GM12874 (cell line): ENCODE results near the gene SPRN.

Source experiments
- CTCF ChIP-seq: IDR thresholded peaks from 2 replicates; pipeline ENCODE4 v1.5.1; 2011; ENCODE audit warnings: low read depth, mild to moderate bottlenecking, control low read depth, low read length, moderate library complexity; ENCODE audit not compliant: insufficient read depth

Gene SPRN

GRCh38 chr10:133381036-133381435 is 43.4 kb downstream of the SPRN start:
- TF ChIP-seq CTCF, result no peak

- no peak for TF ChIP-seq CTCF
Measured at GRCh38 chr10:133379801-133380666, 44.4 kb downstream of the SPRN start.

- TF ChIP-seq CTCF, result no peak
Measured at GRCh38 chr10:133379152-133379800, 45.1 kb downstream of the SPRN start, which contains the start of gene PAOX. Gene PAOX (plus strand): TSS chr10:133379262. CDS start chr10:133379317, 55 bp downstream.

GRCh38 chr10:133378251-133379096 is 46.0 kb downstream of the SPRN start:
- TF ChIP-seq CTCF, result no peak

GRCh38 chr10:133377818-133378250 is 46.6 kb downstream of the SPRN start:
- TF ChIP-seq CTCF, result no peak

- TF ChIP-seq CTCF, result no peak
Measured at GRCh38 chr10:133377025-133377817, 47.2 kb downstream of the SPRN start.
